WTC11 (cell line): ENCODE data around the gene MTMR3.

Experiments used
- MLX ChIP-seq: sonication (generic); formaldehyde crosslinking; IDR thresholded peaks from 2 replicates; pipeline ENCODE4 v1.8.1; 2023; ENCODE audit warnings: mild to moderate bottlenecking, missing genetic modification reagents, moderate library complexity
- OVOL2 ChIP-seq: fragments of 250-450 bp; sonication (Bioruptor Pico); IDR thresholded peaks from 2 replicates; pipeline ENCODE4 v1.9.0; 2021; ENCODE audit warnings: mild to moderate bottlenecking, borderline replicate concordance
- SP1 ChIP-seq: sonication (generic); formaldehyde crosslinking; conservative IDR thresholded peaks from 2 replicates; pipeline ENCODE4 v1.8.1; 2022; ENCODE audit warnings: missing genetic modification reagents
- TP53 ChIP-seq: sonication (generic); formaldehyde crosslinking; IDR thresholded peaks from 2 replicates; pipeline ENCODE4 v1.8.1; 2023; ENCODE audit warnings: mild to moderate bottlenecking, missing genetic modification reagents
- USF1 ChIP-seq: sonication (generic); formaldehyde crosslinking; IDR thresholded peaks from 2 replicates; pipeline ENCODE4 v1.8.0; 2022; ENCODE audit warnings: mild to moderate bottlenecking, missing genetic modification reagents
- ZBTB43 ChIP-seq: sonication (generic); formaldehyde crosslinking; IDR thresholded peaks from 2 replicates; pipeline ENCODE4 v1.8.1; 2023; ENCODE audit warnings: mild to moderate bottlenecking, missing genetic modification reagents
- TF ChIP-seq, protein P1 (sequence below): fragments of 200-600 bp; IDR thresholded peaks from 2 replicates; pipeline ENCODE4 v1.8.0; 2022; ENCODE audit warnings: antibody characterized with exemption
- TF ChIP-seq, protein P2 (sequence below): sonication (generic); formaldehyde crosslinking; conservative IDR thresholded peaks from 2 replicates; pipeline ENCODE4 v1.8.1; 2023; ENCODE audit warnings: mild to moderate bottlenecking, low read depth, missing genetic modification reagents, moderate library complexity
- TF ChIP-seq, protein P3 (sequence below): sonication (generic); formaldehyde crosslinking; IDR thresholded peaks from 2 replicates; pipeline ENCODE4 v1.8.0; 2022; ENCODE audit warnings: mild to moderate bottlenecking, missing genetic modification reagents

GRCh38 chr22:29971607-29972006, 88.6 kb downstream of the MTMR3 start:
- TF ChIP-seq USF1 (CRISPR knock-in tag): no peak
- TF ChIP-seq, protein P1, sequence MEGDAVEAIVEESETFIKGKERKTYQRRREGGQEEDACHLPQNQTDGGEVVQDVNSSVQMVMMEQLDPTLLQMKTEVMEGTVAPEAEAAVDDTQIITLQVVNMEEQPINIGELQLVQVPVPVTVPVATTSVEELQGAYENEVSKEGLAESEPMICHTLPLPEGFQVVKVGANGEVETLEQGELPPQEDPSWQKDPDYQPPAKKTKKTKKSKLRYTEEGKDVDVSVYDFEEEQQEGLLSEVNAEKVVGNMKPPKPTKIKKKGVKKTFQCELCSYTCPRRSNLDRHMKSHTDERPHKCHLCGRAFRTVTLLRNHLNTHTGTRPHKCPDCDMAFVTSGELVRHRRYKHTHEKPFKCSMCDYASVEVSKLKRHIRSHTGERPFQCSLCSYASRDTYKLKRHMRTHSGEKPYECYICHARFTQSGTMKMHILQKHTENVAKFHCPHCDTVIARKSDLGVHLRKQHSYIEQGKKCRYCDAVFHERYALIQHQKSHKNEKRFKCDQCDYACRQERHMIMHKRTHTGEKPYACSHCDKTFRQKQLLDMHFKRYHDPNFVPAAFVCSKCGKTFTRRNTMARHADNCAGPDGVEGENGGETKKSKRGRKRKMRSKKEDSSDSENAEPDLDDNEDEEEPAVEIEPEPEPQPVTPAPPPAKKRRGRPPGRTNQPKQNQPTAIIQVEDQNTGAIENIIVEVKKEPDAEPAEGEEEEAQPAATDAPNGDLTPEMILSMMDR: no peak
- TF ChIP-seq TP53: no peak
- no peak for TF ChIP-seq OVOL2
- TF ChIP-seq, protein P2, sequence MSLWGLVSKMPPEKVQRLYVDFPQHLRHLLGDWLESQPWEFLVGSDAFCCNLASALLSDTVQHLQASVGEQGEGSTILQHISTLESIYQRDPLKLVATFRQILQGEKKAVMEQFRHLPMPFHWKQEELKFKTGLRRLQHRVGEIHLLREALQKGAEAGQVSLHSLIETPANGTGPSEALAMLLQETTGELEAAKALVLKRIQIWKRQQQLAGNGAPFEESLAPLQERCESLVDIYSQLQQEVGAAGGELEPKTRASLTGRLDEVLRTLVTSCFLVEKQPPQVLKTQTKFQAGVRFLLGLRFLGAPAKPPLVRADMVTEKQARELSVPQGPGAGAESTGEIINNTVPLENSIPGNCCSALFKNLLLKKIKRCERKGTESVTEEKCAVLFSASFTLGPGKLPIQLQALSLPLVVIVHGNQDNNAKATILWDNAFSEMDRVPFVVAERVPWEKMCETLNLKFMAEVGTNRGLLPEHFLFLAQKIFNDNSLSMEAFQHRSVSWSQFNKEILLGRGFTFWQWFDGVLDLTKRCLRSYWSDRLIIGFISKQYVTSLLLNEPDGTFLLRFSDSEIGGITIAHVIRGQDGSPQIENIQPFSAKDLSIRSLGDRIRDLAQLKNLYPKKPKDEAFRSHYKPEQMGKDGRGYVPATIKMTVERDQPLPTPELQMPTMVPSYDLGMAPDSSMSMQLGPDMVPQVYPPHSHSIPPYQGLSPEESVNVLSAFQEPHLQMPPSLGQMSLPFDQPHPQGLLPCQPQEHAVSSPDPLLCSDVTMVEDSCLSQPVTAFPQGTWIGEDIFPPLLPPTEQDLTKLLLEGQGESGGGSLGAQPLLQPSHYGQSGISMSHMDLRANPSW (CRISPR knock-in tag): no peak
- TF ChIP-seq, protein P3, sequence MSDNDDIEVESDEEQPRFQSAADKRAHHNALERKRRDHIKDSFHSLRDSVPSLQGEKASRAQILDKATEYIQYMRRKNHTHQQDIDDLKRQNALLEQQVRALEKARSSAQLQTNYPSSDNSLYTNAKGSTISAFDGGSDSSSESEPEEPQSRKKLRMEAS (CRISPR knock-in tag): no peak
- no peak for TF ChIP-seq ZBTB43 (CRISPR knock-in tag)
- no peak for TF ChIP-seq MLX
- TF ChIP-seq SP1 (CRISPR knock-in tag): no peak
